Measurements from ENCODE around the gene GRK5. TPM values are rescaled to one million over a fixed set of nuclear protein-coding genes. Genes with fewer than 3 reads are reported as not detected.

The GRK5 gene
- total RNA-seq, 1 donor from 2014 or later = 68.7 TPM

DNA sequence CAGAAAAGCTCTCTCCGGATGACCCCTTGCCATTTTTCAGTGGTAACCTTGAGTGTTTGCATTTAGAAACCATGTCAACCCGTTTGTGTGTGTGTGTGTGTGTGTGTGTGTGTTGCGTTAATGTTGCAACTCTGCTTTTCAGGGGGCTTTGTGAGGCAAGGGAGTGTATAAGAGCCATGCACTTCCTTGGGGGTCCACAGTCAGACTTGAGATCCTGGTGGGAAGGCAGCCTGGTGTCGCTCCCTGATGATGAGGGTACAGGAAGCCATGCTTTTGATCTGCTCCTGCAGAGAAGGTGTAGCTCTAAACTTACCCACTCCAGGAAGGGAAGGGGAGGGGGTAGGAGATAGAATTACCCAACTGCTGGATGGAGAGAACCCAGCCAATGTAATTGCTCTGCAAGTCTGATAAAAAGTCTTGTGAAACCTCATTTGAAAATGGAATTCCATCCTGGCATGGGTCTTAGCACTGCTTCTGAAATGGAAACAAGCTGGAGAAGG lies 10.7 kb downstream of the GRK5 start:
- Histone ChIP-seq H3K9me3 (no peaks in the 10 kb centered on the region), H3K27me3 (ENCODE audit: low read depth) (no peaks in the 10 kb centered on the region), H3K36me3 (no peaks in the 10 kb centered on the region), H3K4me3 (no peak overlapping the region), H3K27ac (peak overlapping the region; percentile 24), H3K4me1 (peaks cover 91% of the 10 kb centered on the region)
- DNase-seq (no peak), ATAC-seq (peak; percentile 25 to 43)
- intact Hi-C loops (cut with DNase I) = no loop called here
- TF ChIP-seq, protein P1, sequence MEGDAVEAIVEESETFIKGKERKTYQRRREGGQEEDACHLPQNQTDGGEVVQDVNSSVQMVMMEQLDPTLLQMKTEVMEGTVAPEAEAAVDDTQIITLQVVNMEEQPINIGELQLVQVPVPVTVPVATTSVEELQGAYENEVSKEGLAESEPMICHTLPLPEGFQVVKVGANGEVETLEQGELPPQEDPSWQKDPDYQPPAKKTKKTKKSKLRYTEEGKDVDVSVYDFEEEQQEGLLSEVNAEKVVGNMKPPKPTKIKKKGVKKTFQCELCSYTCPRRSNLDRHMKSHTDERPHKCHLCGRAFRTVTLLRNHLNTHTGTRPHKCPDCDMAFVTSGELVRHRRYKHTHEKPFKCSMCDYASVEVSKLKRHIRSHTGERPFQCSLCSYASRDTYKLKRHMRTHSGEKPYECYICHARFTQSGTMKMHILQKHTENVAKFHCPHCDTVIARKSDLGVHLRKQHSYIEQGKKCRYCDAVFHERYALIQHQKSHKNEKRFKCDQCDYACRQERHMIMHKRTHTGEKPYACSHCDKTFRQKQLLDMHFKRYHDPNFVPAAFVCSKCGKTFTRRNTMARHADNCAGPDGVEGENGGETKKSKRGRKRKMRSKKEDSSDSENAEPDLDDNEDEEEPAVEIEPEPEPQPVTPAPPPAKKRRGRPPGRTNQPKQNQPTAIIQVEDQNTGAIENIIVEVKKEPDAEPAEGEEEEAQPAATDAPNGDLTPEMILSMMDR (IDR thresholded peaks at IDR 0.05) = no peak

DNA sequence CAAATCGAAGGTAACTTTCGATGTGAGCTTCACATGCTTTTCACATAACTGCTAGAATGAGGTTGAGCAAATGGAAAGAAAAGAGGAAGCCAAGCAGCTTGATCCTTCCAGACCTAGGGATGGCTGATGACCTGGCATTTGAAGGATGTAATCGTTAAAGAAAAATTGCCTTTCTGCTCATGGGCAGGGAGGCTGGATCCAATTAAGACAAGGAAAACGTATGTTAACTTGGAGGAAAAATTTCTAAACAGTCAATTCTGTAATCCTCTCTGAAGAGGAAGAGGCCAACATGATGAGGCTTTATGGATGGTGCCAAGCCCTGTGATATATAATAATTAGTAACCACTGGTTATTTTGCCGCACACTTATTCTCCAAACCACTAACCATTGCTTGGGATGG lies 12.5 kb downstream of the GRK5 start:
- no peak for ATAC-seq

DNA sequence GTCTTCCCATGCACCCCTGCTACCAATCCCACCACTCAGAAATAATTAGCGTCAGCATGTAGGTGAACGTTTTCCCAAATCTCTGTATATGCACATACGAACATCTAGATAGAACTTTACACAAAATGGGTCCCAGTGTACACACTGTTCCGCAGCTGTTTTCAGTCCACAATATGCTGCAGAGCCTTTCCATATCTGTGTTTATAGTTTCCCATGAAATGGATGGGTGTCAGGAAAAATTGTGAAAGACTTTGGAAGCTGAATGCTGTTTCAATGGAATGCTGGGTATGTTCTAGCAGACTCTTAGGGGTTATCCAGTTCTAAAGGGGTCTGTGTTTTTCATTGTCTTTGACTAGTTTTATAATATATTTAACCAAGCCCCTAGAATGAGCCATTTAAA lies 13.8 kb downstream of the GRK5 start:
- Histone ChIP-seq H3K27me3 (ENCODE audit: low read depth) (no peaks in the 10 kb centered on the region), H3K36me3 (no peaks in the 10 kb centered on the region), H3K9me3 (no peaks in the 10 kb centered on the region), H3K4me3 (no peak overlapping the region), H3K27ac (peak overlapping the region; percentile 70), H3K4me1 (peaks cover 88% of the 10 kb centered on the region)
- intact Hi-C loops (cut with DNase I) = no loop called here
- TF ChIP-seq, protein P1 (IDR thresholded peaks at IDR 0.05) = no peak
- no peak for ATAC-seq
- no peak for DNase-seq

More for the DNA sequence above, 12.5 kb downstream of the GRK5 start:
- Histone ChIP-seq H3K9me3 (no peaks in the 10 kb centered on the region), H3K4me3 (no peak overlapping the region), H3K27ac (peak overlapping the region; percentile 70), H3K4me1 (peaks cover 89% of the 10 kb centered on the region), H3K27me3 (ENCODE audit: low read depth) (no peaks in the 10 kb centered on the region), H3K36me3 (no peaks in the 10 kb centered on the region)
- no peak for DNase-seq
- intact Hi-C loops (cut with DNase I) = no loop called here
- TF ChIP-seq, protein P1 (IDR thresholded peaks at IDR 0.05) = no peak

DNA sequence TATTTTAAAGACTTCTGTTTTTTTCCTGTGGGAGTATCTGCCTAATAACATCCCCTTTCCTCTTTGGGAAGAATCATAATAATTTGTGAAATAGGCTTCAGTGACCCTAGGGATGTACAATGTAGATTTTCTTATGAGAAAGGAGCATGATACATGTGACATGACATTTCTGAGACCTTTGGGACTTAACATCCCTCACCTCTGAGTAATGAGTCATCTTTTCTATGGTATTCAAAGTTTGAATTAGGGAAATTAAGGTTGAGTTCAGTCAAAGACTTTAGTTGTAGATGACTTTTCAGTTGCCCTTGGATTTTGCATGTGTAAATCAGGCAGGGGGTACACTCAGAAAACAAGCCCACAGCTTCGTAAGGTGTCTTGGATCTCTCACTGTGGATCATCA lies 14.3 kb downstream of the GRK5 start:
- peak overlapping the region; percentile 70 for H3K27ac ChIP-seq
- ATAC-seq (no peak), DNase-seq (no peak)
- H3K4me1 ChIP-seq = peaks cover 84% of the 10 kb centered on the region
- TF ChIP-seq, protein P1 (IDR thresholded peaks at IDR 0.05) = no peak
- H3K4me3 ChIP-seq = no peak overlapping the region
- no peaks in the 10 kb centered on the region for H3K36me3 ChIP-seq
- H3K27me3 ChIP-seq (ENCODE audit: low read depth) = no peaks in the 10 kb centered on the region
- intact Hi-C loops (cut with DNase I) = no loop called here
- no peaks in the 10 kb centered on the region for H3K9me3 ChIP-seq

DNA sequence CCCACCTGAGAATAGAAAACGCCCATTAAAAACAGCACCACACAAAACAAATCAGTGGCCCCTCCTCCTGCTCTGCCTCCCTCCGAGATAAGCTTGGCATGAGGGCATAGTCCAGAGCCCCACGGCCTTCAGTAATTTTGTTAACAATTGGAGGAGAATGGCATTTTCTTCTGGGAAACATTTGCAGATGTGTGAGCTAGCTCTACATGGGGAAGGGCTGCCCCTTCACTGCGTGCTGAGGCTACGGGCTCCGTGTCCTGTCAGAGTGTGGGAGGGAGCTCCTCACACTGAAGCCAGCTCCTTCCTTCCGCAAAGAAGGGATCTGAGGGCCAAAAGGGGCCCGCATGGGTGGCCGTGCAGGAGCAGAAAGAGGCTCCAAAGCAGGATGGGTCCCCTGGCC lies 15.2 kb downstream of the GRK5 start:
- Histone ChIP-seq H3K27me3 (ENCODE audit: low read depth) (no peaks in the 10 kb centered on the region), H3K4me1 (peaks cover 76% of the 10 kb centered on the region), H3K36me3 (no peaks in the 10 kb centered on the region), H3K4me3 (peak overlapping the region; percentile 7), H3K27ac (peak overlapping the region; percentile 70), H3K9me3 (no peaks in the 10 kb centered on the region)
- no peak for DNase-seq
- ATAC-seq = peak; percentile 50 to 60
- intact Hi-C loops (cut with DNase I) = no loop called here
- TF ChIP-seq, protein P1 (IDR thresholded peaks at IDR 0.05) = no peak
